Left renal cortex interstitium (tissue), 4 donors: ENCODE data around the gene CACNB4. TPM values are rescaled to one million over a fixed set of nuclear protein-coding genes. Genes with fewer than 3 reads are reported as not detected.
"Not testable (repeated sequence)": the region's sequence is repeated elsewhere in the genome, so short reads cannot be mapped to it uniquely, and the experiment has no call there.

ENCODE experiments used
- DNase-seq, 4 donors: peaks; one replicate each; pipeline ENCODE4 v3.0.0-alpha.2; 2013; ENCODE audit warnings: low read depth in 4 of 4, low spot score in 2 of 4, missing footprints in 1 of 4
- polyA plus RNA-seq, 4 donors: library from polyadenylated mRNA; unstranded; fragments of 120-200 nt; gene quantifications; one replicate each; pipeline ENCODE4 v1.2.1, GENCODE V29; 2013; ENCODE audit not compliant: insufficient read length in 4 of 4

The CACNB4 gene
- polyA plus RNA-seq, 4 donors: 5.9 to 14.2 (median 10.5) TPM

- DNase-seq: peak in 3 of 4 donors; percentile 64 to 69 (median 64)
These were observed 73.1 kb downstream of the CACNB4 start for GRCh38 chr2:152025678-152026287.

GRCh38 chr2:152024477-152024876 lies 74.4 kb downstream of the CACNB4 start:
- DNase-seq: no peak

GRCh38 chr2:152022090-152022489 lies 76.8 kb downstream of the CACNB4 start:
- DNase-seq: no peak

GRCh38 chr2:152021001-152021400 lies 77.8 kb downstream of the CACNB4 start:
- DNase-seq: not testable (repeated sequence)

GRCh38 chr2:152019732-152020131 lies 79.1 kb downstream of the CACNB4 start:
- no peak for DNase-seq

GRCh38 chr2:152016181-152017120 lies 82.4 kb downstream of the CACNB4 start:
- DNase-seq: no peak

GRCh38 chr2:152015552-152015951 lies 83.3 kb downstream of the CACNB4 start:
- DNase-seq: no peak

- DNase-seq: no peak
These were observed 86.1 kb downstream of the CACNB4 start for GRCh38 chr2:152012697-152013096.

- DNase-seq: no peak
These were observed 87.1 kb downstream of the CACNB4 start for GRCh38 chr2:152011724-152012123.

- no peak for DNase-seq
These were observed 93.2 kb downstream of the CACNB4 start for GRCh38 chr2:152005607-152006006.

- not testable (repeated sequence) for DNase-seq
These were observed 95.6 kb downstream of the CACNB4 start for GRCh38 chr2:152003283-152003682.

- DNase-seq: no peak
These were observed 99.8 kb downstream of the CACNB4 start for GRCh38 chr2:151999053-151999452.

- DNase-seq: no peak
These were observed 102.4 kb downstream of the CACNB4 start for GRCh38 chr2:151996243-151997003.

GRCh38 chr2:151995161-151995557 lies 103.7 kb downstream of the CACNB4 start:
- no peak for DNase-seq

GRCh38 chr2:151994178-151994577 lies 104.7 kb downstream of the CACNB4 start:
- not testable (repeated sequence) for DNase-seq

- no peak for DNase-seq
These were observed 107.8 kb downstream of the CACNB4 start for GRCh38 chr2:151991010-151991409.

GRCh38 chr2:151989378-151989777 lies 109.5 kb downstream of the CACNB4 start:
- no peak for DNase-seq

- no peak for DNase-seq
These were observed 111.4 kb downstream of the CACNB4 start for GRCh38 chr2:151987484-151987883.

GRCh38 chr2:151984424-151985083 lies 114.3 kb downstream of the CACNB4 start:
- DNase-seq: no peak

GRCh38 chr2:151983221-151983620 lies 115.6 kb downstream of the CACNB4 start:
- no peak for DNase-seq

GRCh38 chr2:151981886-151982285 lies 117.0 kb downstream of the CACNB4 start:
- DNase-seq: no peak
